ENCODE data around the gene KCNRG.

The KCNRG gene

DNA sequence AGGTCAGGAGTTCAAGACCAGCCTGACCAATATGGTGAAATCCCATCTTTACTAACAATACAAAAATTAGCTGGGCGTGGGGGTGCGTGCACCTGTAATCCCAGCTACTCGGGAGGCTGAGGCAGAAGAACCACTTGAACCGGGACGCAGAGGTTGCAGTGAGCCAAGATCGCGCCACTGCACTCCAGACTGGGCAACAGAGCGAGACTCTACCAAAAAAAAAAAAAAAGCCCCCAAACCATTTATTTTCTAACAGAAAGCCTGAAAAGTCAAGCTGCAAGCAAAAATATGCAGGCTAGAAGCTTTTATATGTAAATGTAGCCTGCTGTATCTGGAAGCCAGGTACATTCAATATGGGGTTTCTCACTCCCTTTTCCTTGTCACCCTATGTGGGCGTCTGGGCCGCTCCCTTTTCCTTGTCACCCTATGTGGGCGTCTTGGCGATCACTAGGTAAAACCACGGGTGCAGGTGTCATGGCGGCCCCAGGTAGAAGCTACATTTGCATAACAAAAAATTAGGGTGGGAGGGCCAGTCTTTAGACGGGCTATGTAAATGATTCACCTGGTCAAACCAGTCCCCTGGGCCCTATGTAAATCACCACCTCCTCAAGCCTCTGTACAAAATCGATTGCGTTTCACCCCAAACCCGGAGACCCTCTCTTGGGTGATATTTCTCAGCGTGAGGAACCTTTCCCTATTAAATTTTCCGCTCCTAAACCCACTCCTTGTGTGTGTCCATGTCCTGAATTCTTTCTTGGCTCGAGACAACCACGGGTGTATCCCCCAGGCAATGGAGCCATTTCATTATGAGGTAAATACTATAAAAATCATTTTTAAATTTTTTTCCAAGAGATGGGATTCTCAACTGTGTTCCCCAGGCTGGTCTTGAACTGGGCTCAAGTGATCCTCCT, 16.3 kb upstream of the KCNRG start:
- TF ChIP-seq, protein P1, sequence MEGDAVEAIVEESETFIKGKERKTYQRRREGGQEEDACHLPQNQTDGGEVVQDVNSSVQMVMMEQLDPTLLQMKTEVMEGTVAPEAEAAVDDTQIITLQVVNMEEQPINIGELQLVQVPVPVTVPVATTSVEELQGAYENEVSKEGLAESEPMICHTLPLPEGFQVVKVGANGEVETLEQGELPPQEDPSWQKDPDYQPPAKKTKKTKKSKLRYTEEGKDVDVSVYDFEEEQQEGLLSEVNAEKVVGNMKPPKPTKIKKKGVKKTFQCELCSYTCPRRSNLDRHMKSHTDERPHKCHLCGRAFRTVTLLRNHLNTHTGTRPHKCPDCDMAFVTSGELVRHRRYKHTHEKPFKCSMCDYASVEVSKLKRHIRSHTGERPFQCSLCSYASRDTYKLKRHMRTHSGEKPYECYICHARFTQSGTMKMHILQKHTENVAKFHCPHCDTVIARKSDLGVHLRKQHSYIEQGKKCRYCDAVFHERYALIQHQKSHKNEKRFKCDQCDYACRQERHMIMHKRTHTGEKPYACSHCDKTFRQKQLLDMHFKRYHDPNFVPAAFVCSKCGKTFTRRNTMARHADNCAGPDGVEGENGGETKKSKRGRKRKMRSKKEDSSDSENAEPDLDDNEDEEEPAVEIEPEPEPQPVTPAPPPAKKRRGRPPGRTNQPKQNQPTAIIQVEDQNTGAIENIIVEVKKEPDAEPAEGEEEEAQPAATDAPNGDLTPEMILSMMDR (IDR thresholded peaks at IDR 0.05) = no peak
- H3K36me3 Mint-ChIP-seq (ENCODE audit: low read depth) = peaks cover 56% of the 10 kb centered on the region

DNA sequence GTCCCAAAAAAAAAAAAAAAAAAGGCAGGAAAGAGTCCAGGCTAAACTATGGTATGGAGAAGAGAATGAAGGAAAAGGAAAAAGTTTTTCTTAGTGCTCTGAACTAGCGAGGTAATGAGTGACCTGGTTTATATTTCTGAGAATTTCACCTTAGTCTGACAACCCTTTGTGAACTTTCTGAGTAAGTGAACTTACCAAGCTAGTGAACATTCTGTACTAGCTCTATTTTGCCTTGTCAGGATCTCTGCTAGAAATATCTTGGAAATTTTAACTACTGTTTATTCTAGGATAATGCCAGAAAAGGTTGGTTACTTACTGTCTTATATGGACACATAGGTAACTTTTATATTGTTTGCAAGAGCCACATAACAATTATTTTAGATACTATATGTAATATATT, 14.0 kb upstream of the KCNRG start:
- Mint-ChIP-seq H3K4me3 (no peak overlapping the region), H3K27me3 (ENCODE audit: low read depth, poor library complexity) (peaks cover 3% of the 10 kb centered on the region), H3K4me1 (peaks cover 31% of the 10 kb centered on the region), H3K27ac (no peak overlapping the region), H3K36me3 (ENCODE audit: low read depth) (peaks cover 80% of the 10 kb centered on the region), H3K9me3 (peaks cover 14% of the 10 kb centered on the region)
- no peak for DNase-seq
- TF ChIP-seq, protein P1 (IDR thresholded peaks at IDR 0.05) = no peak

More for the DNA sequence above, 16.3 kb upstream of the KCNRG start:
- H3K27ac Mint-ChIP-seq = no peak overlapping the region
- no peak for DNase-seq
- H3K4me1 Mint-ChIP-seq = peaks cover 36% of the 10 kb centered on the region
- no peaks in the 10 kb centered on the region for H3K27me3 Mint-ChIP-seq (ENCODE audit: low read depth, poor library complexity)
- H3K9me3 Mint-ChIP-seq = peaks cover under 1% of the 10 kb centered on the region
- peak overlapping the region; percentile 92 for H3K4me3 Mint-ChIP-seq

DNA sequence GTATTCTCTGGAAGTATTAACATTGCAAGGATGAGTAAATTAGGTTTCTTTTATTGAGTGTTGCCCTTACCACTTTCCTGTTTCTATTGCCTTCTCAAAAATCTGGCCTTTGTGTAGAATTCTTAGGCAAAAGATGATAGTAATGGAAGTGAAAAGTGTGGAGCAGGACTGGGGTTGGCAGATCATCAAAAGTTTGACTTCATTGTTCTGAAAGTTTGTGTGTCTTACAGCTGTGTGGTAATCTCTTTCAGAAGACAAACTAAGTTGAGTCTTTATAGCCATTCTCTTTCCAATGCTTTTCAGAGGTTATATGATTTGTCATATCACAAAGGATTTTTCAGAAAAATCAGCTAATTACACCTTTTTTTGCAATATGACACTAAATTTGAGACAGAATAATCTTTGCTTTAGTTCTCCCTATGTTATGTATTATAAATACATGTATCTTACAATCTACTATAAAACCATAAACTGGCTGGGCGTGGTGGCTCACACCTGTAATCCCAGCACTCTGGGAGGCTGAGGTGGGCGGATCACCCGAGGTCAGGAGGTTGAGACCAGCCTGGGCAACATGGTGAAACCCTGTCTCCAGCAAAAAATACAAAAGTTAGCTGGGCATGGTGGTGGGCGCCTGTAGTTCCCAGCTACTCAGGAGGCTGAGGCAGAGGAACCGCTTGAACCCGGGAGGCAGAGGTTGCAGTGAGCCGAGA, 8.7 kb upstream of the KCNRG start:
- Mint-ChIP-seq H3K9me3 (peaks cover 24% of the 10 kb centered on the region), H3K4me3 (peak overlapping the region; percentile 14), H3K27ac (no peak overlapping the region), H3K36me3 (ENCODE audit: low read depth) (peaks cover 89% of the 10 kb centered on the region), H3K4me1 (peaks cover 6% of the 10 kb centered on the region), H3K27me3 (ENCODE audit: low read depth, poor library complexity) (peaks cover 4% of the 10 kb centered on the region)
- no peak for DNase-seq
- TF ChIP-seq, protein P1 (IDR thresholded peaks at IDR 0.05) = no peak

DNA sequence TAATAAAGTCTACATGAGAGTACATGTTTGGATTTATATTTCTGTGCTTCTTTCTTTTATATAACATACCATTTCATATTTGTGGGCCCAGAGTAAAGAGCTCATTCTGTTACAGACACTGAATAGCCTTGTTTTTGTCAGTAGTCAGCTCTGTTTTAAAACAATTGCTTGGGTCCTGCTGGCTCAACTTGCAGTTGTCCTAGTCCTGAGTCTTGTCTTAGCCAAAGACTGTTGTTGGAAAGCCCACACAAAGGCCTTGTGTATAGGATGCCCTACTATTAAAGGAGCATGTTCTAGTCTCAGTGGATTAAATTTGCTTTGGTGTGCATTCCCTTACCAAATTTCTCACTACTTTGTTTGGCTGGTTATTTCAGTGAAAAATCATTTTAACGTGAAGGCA, 3.8 kb upstream of the KCNRG start:
- Mint-ChIP-seq H3K4me3 (no peak overlapping the region), H3K9me3 (peaks cover 8% of the 10 kb centered on the region), H3K4me1 (peaks cover 20% of the 10 kb centered on the region), H3K27ac (peak overlapping the region; percentile 4), H3K36me3 (ENCODE audit: low read depth) (peaks cover 82% of the 10 kb centered on the region), H3K27me3 (ENCODE audit: low read depth, poor library complexity) (no peaks in the 10 kb centered on the region)
- no peak for DNase-seq
- TF ChIP-seq, protein P1 (IDR thresholded peaks at IDR 0.05) = no peak

DNA sequence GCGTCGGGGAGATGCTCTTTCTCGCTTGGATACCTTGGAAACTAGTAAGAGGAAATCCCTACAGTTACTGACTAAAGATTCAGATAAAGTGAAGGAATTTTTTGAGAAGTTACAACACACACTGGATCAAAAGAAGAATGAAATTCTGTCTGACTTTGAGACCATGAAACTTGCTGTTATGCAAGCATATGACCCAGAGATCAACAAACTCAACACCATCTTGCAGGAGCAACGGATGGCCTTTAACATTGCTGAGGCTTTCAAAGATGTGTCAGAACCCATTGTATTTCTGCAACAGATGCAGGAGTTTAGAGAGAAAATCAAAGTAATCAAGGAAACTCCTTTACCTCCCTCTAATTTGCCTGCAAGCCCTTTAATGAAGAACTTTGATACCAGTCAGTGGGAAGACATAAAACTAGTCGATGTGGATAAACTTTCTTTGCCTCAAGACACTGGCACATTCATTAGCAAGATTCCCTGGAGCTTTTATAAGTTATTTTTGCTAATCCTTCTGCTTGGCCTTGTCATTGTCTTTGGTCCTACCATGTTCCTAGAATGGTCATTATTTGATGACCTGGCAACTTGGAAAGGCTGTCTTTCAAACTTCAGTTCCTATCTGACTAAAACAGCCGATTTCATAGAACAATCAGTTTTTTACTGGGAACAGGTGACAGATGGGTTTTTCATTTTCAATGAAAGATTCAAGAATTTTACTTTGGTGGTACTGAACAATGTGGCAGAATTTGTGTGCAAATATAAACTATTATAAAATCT, 2.7 kb upstream of the KCNRG start:
- TF ChIP-seq, protein P1 (IDR thresholded peaks at IDR 0.05) = no peak
- H3K4me1 Mint-ChIP-seq = peaks cover 25% of the 10 kb centered on the region
- H3K27me3 Mint-ChIP-seq (ENCODE audit: low read depth, poor library complexity) = no peaks in the 10 kb centered on the region
- peaks cover 80% of the 10 kb centered on the region for H3K36me3 Mint-ChIP-seq (ENCODE audit: low read depth)
- DNase-seq = no peak
- H3K4me3 Mint-ChIP-seq = no peak overlapping the region
- peak overlapping the region; percentile 80 for H3K27ac Mint-ChIP-seq
- peaks cover 4% of the 10 kb centered on the region for H3K9me3 Mint-ChIP-seq
